Activated T-helper 1 cell treated with anti-CD3 and anti-CD28 coated beads, Interleukin-2, amount 50 U/mL, for 16 hours (primary cell): ENCODE results near the gene FAM107B.

Experiments
- DNase-seq, 2 donors: peaks; one replicate each; pipeline ENCODE4 v3.0.0-alpha.2; 2020; ENCODE audit warnings: low read depth in 1 of 2, low spot score in 1 of 2

Gene FAM107B

GRCh38 chr10:14560791-14561765, 213.6 kb downstream of the FAM107B start:
- DNase-seq: no peak

DNA sequence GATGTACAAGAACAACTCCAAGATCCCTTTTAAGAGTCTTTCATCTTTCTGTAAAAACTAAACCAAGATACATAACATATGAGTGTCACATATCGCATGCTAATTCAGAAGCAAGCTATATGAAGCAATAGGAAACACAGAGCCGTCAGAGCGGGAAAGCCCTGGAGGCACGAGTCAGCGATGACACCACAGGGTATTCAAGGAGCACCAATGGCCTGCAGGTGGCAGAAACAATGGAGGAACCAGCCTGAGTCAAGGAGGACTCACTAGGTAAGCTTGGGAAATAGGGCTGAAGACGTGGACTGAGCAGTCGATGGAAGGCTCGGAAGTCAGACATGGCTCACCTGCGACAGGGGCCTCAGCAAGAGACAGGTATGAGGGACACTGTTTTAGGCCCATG, 214.4 kb downstream of the FAM107B start:
- peak in 1 of 2 donors; percentile 50 for DNase-seq

GRCh38 chr10:14558025-14558424, 216.7 kb downstream of the FAM107B start:
- no peak for DNase-seq

DNA sequence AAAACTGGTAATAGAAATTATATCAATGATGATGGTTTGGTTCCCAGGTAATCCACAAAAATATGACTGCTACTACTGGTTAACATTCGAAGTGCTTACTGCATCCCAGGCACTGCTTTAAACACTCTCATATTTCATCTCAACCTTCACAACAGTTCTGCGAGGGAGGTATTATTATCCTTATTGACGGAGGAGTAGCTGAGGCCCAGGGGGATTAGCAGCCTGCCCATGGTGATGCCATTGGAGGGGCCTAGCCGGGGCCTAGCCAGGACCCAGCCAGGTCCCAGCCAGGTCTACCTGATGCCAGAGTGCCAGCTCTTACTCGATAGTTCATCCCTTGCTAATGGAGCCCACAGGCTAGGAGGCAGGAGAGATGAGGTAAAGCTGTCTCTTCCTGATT, 217.1 kb downstream of the FAM107B start:
- DNase-seq: no peak

DNA sequence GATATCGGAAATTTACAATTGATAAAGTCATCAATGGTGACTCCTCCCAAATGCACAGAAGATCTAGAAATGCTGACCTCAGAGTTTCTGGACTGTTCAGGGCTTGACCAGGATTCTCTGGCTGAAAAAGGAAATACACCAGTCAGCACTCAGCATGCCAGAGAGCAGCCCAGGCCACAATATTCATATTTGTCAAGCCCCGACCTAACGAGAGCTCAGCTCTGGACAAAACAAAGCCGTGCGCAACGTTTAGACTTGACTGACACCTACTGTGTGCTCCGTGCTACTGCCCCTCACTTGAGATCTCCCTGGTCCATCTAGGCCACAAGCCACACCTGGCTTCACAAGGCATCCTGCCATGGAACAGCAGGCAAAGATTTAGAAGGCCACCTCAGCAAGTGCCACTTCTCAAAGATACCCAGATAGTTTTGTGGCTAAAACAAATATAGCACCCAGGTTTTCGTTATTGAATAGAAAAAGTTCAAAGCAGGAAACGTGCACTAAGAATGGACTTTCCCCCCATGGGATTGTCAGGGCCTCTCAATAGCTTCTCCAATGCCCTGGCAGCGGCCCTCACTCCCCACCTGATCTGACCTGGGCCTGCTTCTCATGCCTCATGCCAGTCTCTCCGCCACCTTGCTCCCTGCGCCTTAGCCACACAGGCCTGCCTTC, 218.3 kb downstream of the FAM107B start:
- DNase-seq: no peak

DNA sequence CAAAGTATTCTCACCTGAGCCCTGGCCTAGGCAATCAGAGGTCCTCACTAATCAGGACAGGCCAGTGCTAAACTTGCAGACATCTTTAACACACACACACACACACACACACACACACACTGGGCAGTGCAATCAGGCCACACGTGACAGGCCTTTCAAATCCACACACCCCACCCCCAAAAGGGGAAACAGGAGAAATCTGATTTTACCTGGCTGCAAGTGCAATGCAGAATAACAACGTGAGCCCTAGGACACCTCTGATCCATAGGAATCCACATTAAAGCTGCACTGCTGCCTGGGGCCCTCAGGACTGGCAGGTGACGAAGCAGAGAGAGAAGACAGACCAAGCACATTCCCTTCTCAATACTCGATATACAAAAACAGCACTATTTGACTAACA, 218.9 kb downstream of the FAM107B start:
- no peak for DNase-seq

DNA sequence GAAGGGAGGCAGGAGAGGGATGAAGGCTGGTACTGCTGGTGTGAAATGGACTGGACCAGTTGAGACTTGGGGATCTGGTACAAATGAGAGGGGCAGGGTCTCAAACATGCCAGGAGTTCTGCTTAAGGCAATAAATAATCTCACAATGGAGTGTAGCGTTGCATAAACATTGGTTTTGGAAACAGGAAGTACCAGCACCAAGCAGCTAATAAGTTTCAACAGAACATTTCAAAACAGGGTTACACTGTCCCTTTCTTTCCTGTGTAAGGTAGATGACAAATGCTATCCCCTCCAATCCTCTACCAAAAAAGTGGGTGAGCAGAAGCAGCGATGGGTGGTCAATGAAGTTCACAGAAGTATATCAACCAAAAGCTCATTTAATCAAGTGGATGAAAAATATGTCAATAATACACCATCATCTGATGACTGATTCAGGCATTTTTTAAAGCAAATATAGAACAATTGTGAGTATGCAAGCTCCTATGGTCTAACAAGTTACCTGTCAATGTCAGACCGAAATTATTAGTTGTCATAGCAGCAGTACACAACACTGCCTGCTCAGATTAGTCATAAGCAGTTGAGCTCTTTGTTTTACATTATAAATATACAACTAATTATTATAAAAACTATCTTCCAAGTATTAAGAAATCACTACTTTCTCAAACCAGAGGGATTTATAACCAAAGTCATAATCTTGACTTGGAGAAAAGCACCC, 220.0 kb downstream of the FAM107B start:
- DNase-seq: no peak

GRCh38 chr10:14554091-14554490, 220.6 kb downstream of the FAM107B start:
- no peak for DNase-seq

DNA sequence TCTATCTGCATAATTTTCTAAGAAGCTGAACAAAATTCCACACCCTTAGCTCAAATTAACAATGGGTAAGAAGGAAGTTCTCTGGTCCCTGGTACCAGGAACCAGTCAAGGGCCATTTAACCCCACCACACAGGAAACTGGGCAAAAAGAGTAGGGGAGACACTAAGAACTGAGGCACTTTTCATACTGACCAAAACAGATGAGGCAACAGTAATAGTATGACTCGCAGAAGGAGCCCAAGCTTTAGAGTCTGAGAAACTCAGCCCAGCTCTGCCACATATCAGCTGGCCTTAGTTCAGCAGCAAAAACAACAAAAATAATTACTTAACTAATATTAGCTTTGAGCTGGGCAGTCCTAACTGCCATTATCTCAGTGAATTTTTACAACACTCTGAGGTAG, 221.2 kb downstream of the FAM107B start:
- no peak for DNase-seq

DNA sequence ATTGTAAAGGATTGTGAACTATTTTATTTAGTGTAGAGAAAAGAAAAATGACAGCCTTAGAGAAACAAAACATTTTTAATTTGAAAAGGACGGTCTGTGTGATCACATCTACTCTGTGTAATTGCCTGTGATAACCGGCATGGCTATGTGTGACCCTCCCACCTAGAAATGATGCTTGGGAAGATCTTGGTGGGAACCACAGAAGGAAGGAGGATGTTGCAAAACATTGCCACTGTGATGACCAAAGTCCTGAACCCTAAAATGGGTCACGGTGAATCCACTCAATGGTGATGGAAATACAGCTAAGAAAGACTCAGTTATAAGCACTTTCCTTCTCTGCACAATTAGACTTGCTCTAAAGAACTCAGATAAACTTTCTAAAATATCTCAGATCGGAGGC, 222.7 kb downstream of the FAM107B start:
- DNase-seq: no peak

- no peak for DNase-seq
Observed at GRCh38 chr10:14550471-14550981, 224.2 kb downstream of the FAM107B start.

DNA sequence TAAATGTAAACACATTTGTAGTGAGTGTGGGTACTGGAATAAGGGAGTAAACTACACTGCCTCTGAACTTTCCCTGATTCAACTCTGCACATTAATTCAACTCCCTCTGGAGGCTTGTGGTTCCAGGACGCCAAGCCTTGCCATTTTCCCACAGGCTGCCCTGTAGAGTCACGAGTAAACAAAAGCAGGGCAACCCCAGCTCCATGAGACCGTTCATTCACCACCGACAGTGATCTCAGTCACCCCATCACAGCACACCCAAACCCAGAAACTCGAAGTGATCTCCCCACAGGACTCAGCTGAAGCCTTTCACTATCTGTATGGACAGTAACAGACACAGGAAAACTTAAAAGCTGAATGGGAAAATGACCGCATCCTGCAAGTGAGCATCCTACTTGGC, 225.2 kb downstream of the FAM107B start:
- DNase-seq: no peak

DNA sequence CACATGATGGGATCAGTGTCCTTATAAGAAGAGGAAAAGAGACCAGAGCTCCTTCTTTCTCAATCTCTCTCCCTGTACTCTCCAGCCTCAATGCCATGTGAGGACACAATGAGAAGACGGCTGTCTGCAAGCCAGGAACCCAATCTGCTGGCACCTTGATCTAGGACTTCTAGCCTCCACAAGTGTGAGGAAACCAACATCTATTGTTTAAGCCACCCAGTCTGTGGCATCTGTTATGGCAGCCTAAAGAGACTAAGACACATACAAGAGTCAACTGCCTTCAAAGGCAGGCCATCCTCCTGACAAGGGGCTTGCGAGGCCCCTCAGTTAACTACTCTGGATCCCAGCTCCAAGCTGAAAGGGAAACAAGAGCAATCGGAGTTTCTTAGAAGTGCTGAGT, 225.7 kb downstream of the FAM107B start:
- no peak for DNase-seq

DNA sequence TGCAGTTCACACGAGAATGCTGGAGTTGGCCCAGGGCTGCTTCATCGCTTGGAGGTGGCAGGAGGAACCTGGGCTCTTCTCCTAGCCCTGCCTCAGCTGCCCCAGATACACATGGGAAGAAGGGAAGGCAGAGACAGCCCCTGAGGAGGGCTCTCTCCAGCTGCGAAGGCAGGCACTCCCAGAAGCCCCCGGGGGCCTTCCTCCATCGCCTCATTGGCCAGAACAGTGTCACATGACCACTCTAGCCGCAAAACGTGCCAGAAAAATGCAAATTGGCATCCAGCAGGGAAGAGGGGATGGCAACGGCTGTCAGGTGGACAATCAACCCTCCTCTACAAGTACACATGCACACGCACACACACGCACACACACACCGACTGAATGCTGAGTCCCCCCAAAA, 226.2 kb downstream of the FAM107B start:
- no peak for DNase-seq

GRCh38 chr10:14547816-14548215, 226.9 kb downstream of the FAM107B start:
- DNase-seq: no peak

GRCh38 chr10:14545827-14546226, 228.9 kb downstream of the FAM107B start:
- DNase-seq: no peak

- no peak for DNase-seq
Observed at GRCh38 chr10:14543904-14544210, 230.8 kb downstream of the FAM107B start.

GRCh38 chr10:14543046-14543903, 231.4 kb downstream of the FAM107B start:
- DNase-seq: no peak

GRCh38 chr10:14541379-14541778, 233.3 kb downstream of the FAM107B start:
- DNase-seq: no peak

GRCh38 chr10:14540611-14541010, 234.1 kb downstream of the FAM107B start:
- DNase-seq: no peak

GRCh38 chr10:14540062-14540461, 234.6 kb downstream of the FAM107B start:
- no peak for DNase-seq
